Glomerular visceral epithelial cell (primary cell): ENCODE measurements around the gene NRP2.

Source experiments
- DNase-seq: peaks from one replicate; pipeline ENCODE4 v3.0.0-alpha.2; 2016; ENCODE audit errors: extremely low spot score

NRP2 gene

GRCh38 chr2:205733082-205733481, 50.8 kb downstream of the NRP2 start:
- DNase-seq: no peak

DNA sequence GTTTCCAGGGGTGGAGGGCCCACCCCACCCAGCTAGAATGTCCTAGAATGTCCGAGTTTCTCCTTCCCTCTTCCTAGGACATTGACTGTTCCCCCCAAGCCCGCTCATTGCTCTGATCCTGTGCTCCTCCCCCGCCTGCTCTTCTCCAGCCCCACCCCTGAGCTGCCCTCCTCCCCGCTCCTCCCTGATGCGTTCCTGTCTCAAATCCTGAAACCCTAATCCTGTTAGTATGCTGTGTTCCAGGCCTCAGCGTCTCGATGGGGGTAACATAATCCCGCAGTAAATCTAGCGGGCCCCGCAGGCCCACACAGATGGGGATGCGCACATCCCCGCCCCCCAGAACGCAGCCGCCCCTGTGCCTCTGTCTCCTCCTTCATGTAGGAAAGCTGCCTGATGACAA, 51.3 kb downstream of the NRP2 start:
- no peak for DNase-seq

GRCh38 chr2:205734436-205735037, 52.2 kb downstream of the NRP2 start:
- DNase-seq: peak; percentile 68

GRCh38 chr2:205738117-205738968, 56.0 kb downstream of the NRP2 start:
- DNase-seq: no peak

- DNase-seq: no peak
These were observed 57.3 kb downstream of the NRP2 start for GRCh38 chr2:205739620-205740019.

DNA sequence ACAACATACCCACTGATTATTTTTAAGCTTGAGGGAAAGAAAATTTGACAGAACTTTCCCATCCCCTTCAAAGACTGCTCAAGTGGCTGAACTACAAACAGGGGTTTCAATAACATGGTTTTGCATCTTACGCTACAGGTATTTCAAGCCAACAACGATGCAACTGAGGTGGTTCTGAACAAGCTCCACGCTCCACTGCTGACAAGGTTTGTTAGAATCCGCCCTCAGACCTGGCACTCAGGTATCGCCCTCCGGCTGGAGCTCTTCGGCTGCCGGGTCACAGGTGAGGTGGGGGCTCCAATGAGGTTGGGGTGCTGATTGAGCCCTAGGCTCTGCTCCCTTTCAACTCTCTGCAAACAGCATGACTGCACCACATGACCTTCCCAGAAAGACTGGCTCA, 58.1 kb downstream of the NRP2 start:
- DNase-seq: no peak

GRCh38 chr2:205741256-205741978, 59.1 kb downstream of the NRP2 start:
- DNase-seq: no peak

- DNase-seq: no peak
These were observed 60.8 kb downstream of the NRP2 start for GRCh38 chr2:205743137-205743536.

DNA sequence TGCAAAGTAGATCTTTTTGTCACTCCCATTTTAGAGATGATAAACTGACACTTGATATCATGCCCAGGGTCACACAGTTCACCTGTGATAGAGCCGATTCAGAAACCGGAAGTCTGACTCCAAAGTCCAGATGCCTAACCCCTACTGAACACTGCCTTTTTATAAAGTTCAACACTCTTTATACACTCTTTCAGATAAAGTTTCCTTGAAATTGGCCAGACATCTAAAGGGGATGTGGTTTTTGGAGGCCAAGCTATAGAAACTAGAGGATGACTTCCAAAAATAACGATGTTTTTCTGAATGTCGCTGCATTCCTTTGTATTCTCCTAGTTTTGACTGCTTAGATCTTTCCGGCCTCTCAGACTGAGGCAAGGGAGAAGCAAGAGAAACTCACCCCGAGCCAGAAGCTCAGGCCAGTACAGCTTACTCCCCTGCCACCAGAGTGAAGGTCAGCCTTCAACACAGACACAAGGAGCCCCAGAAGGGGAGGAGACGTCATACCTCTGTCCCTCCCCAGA, 61.8 kb downstream of the NRP2 start:
- DNase-seq: no peak

DNA sequence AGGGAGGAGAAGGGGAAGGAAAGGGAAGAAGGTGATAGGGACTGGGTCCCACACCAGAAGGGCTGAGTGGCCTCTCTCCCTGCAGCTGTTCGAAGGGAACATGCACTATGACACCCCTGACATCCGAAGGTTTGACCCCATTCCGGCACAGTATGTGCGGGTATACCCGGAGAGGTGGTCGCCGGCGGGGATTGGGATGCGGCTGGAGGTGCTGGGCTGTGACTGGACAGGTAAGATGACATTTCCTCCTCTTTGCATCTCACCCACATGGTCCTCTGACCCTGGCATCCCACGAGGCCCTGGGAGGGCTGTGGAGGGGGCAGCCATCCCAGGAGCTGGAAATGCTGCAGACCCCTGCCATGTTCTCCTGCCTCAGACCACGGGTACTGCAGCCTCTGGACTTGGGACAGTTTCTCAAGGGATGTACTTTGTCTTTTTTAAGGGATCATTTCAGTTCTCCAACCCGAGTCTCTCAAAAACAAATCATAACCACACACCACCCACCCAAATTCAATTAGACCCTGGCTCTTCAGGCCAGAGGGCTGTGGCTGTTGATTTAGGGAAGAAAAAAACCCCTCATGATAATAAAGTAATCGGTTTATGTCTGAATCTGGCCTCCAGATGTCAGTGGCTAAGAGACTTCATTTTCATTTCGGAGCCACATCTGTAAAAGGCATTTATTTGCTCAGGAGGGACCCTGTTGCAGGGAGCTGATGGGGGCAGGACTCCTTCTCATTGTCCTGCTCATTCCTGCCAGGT, 63.5 kb downstream of the NRP2 start:
- no peak for DNase-seq

GRCh38 chr2:205746420-205746785, 64.1 kb downstream of the NRP2 start:
- no peak for DNase-seq

DNA sequence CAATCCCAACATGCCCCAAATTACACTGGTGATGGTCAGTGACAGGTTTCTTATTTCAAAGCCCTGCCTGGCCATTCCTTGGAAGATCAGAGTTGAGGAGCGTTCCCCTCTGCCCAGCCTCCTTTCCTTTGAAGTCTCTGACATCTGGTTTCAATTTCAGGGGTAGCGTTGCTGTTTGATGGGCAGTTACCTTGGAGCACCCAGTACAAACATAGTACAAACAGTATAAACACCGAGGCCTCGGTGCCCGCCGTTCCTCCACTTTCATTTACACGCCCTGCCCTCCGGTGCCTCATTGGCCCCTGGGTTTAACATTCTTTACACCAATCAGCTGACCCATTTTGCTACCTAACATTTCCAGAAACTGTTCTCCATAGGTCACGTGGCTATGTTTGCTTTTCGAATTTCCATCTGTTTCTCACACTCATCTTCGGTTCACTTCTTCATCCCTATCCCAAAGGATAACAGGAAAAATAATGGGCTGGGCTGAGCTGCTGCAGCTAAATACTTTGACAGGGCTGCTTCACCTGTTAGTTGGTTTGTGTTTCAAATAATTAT, 65.6 kb downstream of the NRP2 start:
- DNase-seq: no peak

DNA sequence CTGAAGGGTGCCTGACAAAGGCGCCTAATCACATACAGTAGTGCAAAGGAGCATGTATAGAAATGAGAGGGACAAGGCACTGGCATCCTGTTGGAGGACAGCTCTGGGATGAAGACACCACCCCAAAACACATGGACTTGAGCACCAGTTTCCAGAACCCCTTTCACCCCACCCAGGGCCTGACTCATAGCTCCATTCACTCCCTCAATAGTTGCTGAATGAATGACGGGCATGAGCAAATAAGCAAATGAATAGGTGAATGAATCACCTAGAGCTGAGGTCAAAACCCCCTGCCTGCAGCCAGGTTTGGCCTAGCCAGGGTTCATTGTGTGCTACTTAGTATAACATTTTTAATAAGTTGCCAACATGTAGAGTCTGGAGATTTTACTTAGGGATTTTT, 66.3 kb downstream of the NRP2 start:
- peak; percentile 75 for DNase-seq

DNA sequence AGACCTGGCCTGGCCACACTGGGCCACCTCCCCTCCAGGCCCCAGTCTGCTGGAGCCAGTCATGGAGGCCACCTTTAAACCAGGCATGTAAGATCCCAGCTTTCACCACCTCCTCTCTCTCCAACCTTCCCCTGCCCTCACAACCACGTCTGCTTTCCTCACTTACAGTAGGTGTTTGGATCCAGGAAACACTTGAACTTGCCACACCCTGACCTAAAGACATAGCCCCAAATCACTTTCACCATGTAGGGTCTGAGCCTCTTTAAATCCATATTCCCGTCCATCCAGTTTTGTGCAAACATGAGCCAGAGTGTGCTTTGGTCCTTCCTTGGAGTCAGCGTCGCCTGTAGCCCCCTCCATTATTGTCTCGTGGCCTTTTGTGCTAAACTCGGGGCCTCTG, 66.8 kb downstream of the NRP2 start:
- no peak for DNase-seq

GRCh38 chr2:205750797-205751196, 68.5 kb downstream of the NRP2 start:
- DNase-seq: no peak

GRCh38 chr2:205751569-205752031, 69.3 kb downstream of the NRP2 start:
- peak; percentile 41 for DNase-seq

GRCh38 chr2:205752296-205752820, 70.1 kb downstream of the NRP2 start:
- DNase-seq: no peak

- peak; percentile 90 for DNase-seq
These were observed 70.6 kb downstream of the NRP2 start for GRCh38 chr2:205752924-205753323.

- no peak for DNase-seq
These were observed 72.1 kb downstream of the NRP2 start for GRCh38 chr2:205754285-205754923.

- DNase-seq: peak; percentile 86
These were observed 72.6 kb downstream of the NRP2 start for GRCh38 chr2:205754924-205755321.

- no peak for DNase-seq
These were observed 73.6 kb downstream of the NRP2 start for GRCh38 chr2:205755923-205756322.
